SK-N-SH (cell line): ENCODE data around the gene MRPL12.

Experiments used
- CTCF ChIP-seq: fragments of 200-600 bp; sonication (generic); IDR thresholded peaks from 2 replicates; pipeline ENCODE4 v1.6.1; 2017; ENCODE audit warnings: antibody characterized with exemption, mild to moderate bottlenecking, moderate library complexity
- POLR2AphosphoS5 ChIP-seq: IDR thresholded peaks from 2 replicates; pipeline ENCODE4 v1.6.1; 2012; ENCODE audit warnings: low read depth, low read length
- REST ChIP-seq: IDR thresholded peaks from 2 replicates; pipeline ENCODE4 v1.6.1; 2012; ENCODE audit warnings: mild to moderate bottlenecking, low read depth, low read length, moderate library complexity

- no peak for TF ChIP-seq CTCF
- TF ChIP-seq REST = no peak
- TF ChIP-seq POLR2AphosphoS5 = no peak
These were observed 41.2 kb upstream of the MRPL12 start for GRCh38 chr17:81662002-81662401.
